K562 (cell line): Measurements from ENCODE around the gene SMAP2. TPM values are rescaled to one million over a fixed set of nuclear protein-coding genes. Genes with fewer than 3 reads are reported as not detected.

Source experiments
- ATAC-seq: fragments of 200-7000 bp; cut with Tn5 transposase; 3 replicates; pipeline ENCODE4 v1.9.1; 2020; ENCODE audit warnings: moderate library complexity
- BruUV-seq: library from RNA; stranded (reverse); fragments of 400-500 nt; replicated peaks from 2 replicates; lab custom pipeline; 2021; lab: Mats Ljungman, UMichigan
- CTCF ChIA-PET: fragments of 300-600 bp; formaldehyde crosslinking; extraction: SDS; loops from one replicate; lab custom pipeline; 2021; ENCODE audit warnings: low intra/inter-chr PET ratio; lab: Yijun Ruan, JAX
- POLR2A ChIA-PET: fragments of 300-600, 350-650 bp; sonication (Branson Sonifier 250); formaldehyde crosslinking; extraction: SDS; loops from one replicate; lab custom pipeline; 2021; ENCODE audit warnings: antibody characterized with exemption, inconsistent platforms; lab: Yijun Ruan, JAX
- DNase-seq, 4 experiments: peaks; one replicate each; pipeline versions ENCODE4 v3.0.0 to v3.0.0-alpha.2; 2011 to 2018; ENCODE audit warnings: low spot score in 3 of 4, mixed read lengths in 3 of 4; ENCODE audit errors: extremely low read depth in 1 of 4
- FAIRE-seq: peaks from 2 replicates; lab custom pipeline; 2011; peaks lifted over from hg19 to GRCh38; lab: Jason Lieb, UNC
- H2AFZ ChIP-seq: 2 replicates; pipeline ENCODE4 v1.6.0; 2011; ENCODE audit warnings: low read depth, low read length, control low read depth, inconsistent platforms
- H3K27ac ChIP-seq: fragments of 200-600 bp; 3 replicates; pipeline ENCODE4 v1.8.0; 2011; ENCODE audit warnings: low read depth, mild to moderate bottlenecking, control low read depth, inconsistent platforms, low read length, moderate library complexity, mixed read lengths; ENCODE audit errors: extremely low read depth
- H3K27me3 ChIP-seq, 2 experiments: fragments of 300-600 bp in 1 of 2; 2 replicates in 1 of 2; 3 replicates in 1 of 2; pipeline versions ENCODE4 v1.6.0 to v1.8.0; 2011; ENCODE audit warnings: inconsistent platforms in 2 of 2, low read length in 2 of 2, mild to moderate bottlenecking in 1 of 2, mixed read lengths in 1 of 2, moderate library complexity in 1 of 2; ENCODE audit not compliant: control insufficient read depth in 2 of 2, insufficient read depth in 2 of 2
- H3K36me3 ChIP-seq: fragments of 300-600 bp; 3 replicates; pipeline ENCODE4 v1.8.0; 2011; ENCODE audit warnings: mild to moderate bottlenecking, low read length, inconsistent platforms; ENCODE audit not compliant: control insufficient read depth, insufficient read depth
- H3K4me1 ChIP-seq, 2 experiments: fragments of 200-600 bp in 1 of 2; replicated peaks in 1 of 2; 2 replicates in 1 of 2; 3 replicates in 1 of 2; pipeline versions ENCODE4 v1.5.1 to v1.8.0; 2011; ENCODE audit warnings: inconsistent platforms in 2 of 2, low read length in 2 of 2, mild to moderate bottlenecking in 1 of 2, mixed read lengths in 1 of 2, moderate library complexity in 1 of 2; ENCODE audit not compliant: control insufficient read depth in 2 of 2, insufficient read depth in 2 of 2
- H3K4me2 ChIP-seq: 2 replicates; pipeline ENCODE4 v1.6.1; 2011; ENCODE audit warnings: low read length, control low read depth, inconsistent platforms, mixed read lengths; ENCODE audit not compliant: insufficient read depth
- H3K4me3 ChIP-seq: fragments of 200-600 bp; sonication (generic), shearing (Covaris generic); 2 replicates; pipeline ENCODE4 v1.5.1; 2016; ENCODE audit warnings: control low read depth, inconsistent platforms
- H3K79me2 ChIP-seq: fragments of 200-600 bp; 3 replicates; pipeline ENCODE4 v1.8.0; 2011; ENCODE audit warnings: low read length, inconsistent platforms; ENCODE audit not compliant: control insufficient read depth, insufficient read depth
- H3K9ac ChIP-seq, 2 experiments: 2 replicates each; pipeline versions ENCODE4 v1.6.0 to v1.6.1; 2011; ENCODE audit warnings: low read depth in 2 of 2, low read length in 2 of 2, control low read depth in 1 of 2, inconsistent platforms in 1 of 2, mild to moderate bottlenecking in 1 of 2, mixed read lengths in 1 of 2; ENCODE audit not compliant: insufficient read depth in 1 of 2
- H3K9me1 ChIP-seq: one replicate; pipeline ENCODE4 v1.6.0; 2011; ENCODE audit warnings: inconsistent platforms, mild to moderate bottlenecking, low read length, moderate library complexity; ENCODE audit not compliant: control insufficient read depth, insufficient read depth
- H3K9me3 ChIP-seq: replicated peaks from 2 replicates; pipeline ENCODE4 v1.5.1; 2011; ENCODE audit warnings: low read depth, low read length, inconsistent platforms; ENCODE audit not compliant: control insufficient read depth, insufficient read depth
- H4K20me1 ChIP-seq: replicated peaks from 2 replicates; pipeline ENCODE4 v1.6.1; 2011; ENCODE audit warnings: low read length, inconsistent platforms, mixed read lengths; ENCODE audit not compliant: control insufficient read depth, insufficient read depth
- ILK ChIP-seq: fragments of 450-650 bp; IDR thresholded peaks from 2 replicates; pipeline ENCODE4 v1.6.1; 2016; ENCODE audit warnings: missing genetic modification characterization, low read depth, mild to moderate bottlenecking, missing compliant biosample characterization, moderate library complexity, borderline replicate concordance
- SUPT5H ChIP-seq: fragments of 450-650 bp; IDR thresholded peaks from 2 replicates; pipeline ENCODE4 v1.6.1; 2016
- WGBS: fragments of 100-300 bp; shearing (Covaris generic); methylation state at CpG from one replicate; pipeline ENCODE4 v1.1.6; 2016; ENCODE audit warnings: low coverage, mixed read lengths; ENCODE audit not compliant: insufficient coverage; ENCODE audit errors: missing lambda C conversion rate; 5-methylcytosine and 5-hydroxymethylcytosine counted together
- in situ Hi-C: fragments of 300-500 bp; cut with MboI; formaldehyde crosslinking; loops from 4 replicates; pipeline ENCODE4 v1.15.0; 2018; ENCODE audit warnings: inconsistent platforms, mixed read lengths
- intact Hi-C: fragments of 100-400 bp; cut with micrococcal nuclease; formaldehyde crosslinking; loops from 2 replicates; pipeline ENCODE4 v1.14.2; 2022
- polyA plus RNA-seq, 8 experiments: library from polyadenylated mRNA; depleted of rRNA in 4 of 8; stranded (reverse) in 5 of 8; unstranded in 3 of 8; fragments of >200 nt; fragmentation: Nextera tagmentation in 2 of 8; fragmentation: Illumina TruSeq in 1 of 8; extraction: Ambion mirVana in 2 of 8; extraction: Trizol in 1 of 8; gene quantifications; 2 replicates each; pipeline versions ENCODE4 v1.2.1 to v1.2.3, GENCODE V29; 2011 to 2014; ENCODE audit warnings: inconsistent platforms in 1 of 8, missing spikeins in 1 of 8
- total RNA-seq, 7 experiments: library from RNA; depleted of rRNA in 6 of 7; stranded (reverse); fragments of >200 nt in 6 of 7; fragmentation: Illumina TruSeq in 2 of 7; extraction: Trizol in 2 of 7; gene quantifications; 2 replicates each; pipeline versions ENCODE4 v1.2.1 to v1.2.3, GENCODE V29; 2011 to 2021; ENCODE audit warnings: low replicate concordance in 1 of 7
- TF ChIP-seq, protein P1 (sequence below): fragments of 250-450 bp; sonication (Bioruptor Pico); IDR thresholded peaks from 2 replicates; pipeline ENCODE4 v1.4.0; 2020; ENCODE audit warnings: mild to moderate bottlenecking, moderate library complexity, borderline replicate concordance

Gene SMAP2
- total and polyA plus RNA-seq, 9 of the 15 experiments (the other 6 are each of a cell fraction or from before 2014, with no cell fraction given), result 38.7 to 212 (median 94.1) TPM

GRCh38 chr1:40391688-40392145 is 18.2 kb downstream of the SMAP2 start:
- Histone ChIP-seq H2AFZ (no peak overlapping the region), H3K9me1 (no peaks in the 10 kb centered on the region), H3K9me3 (no peaks in the 10 kb centered on the region), H3K27ac (no peak overlapping the region), H4K20me1 (peaks cover 10% of the 10 kb centered on the region; the same call in 1 of the 2 replicates), H3K36me3 (peaks cover 27% of the 10 kb centered on the region)
- ATAC-seq, result no peak
- FAIRE-seq, result no peak
- intact Hi-C loops, result no loop called here
- POLR2A ChIA-PET, result interaction anchor here (0.5 to 6.0 kb wide), 7 partner anchors 8 to 251 kb away, joined by 3 to 28 read pairs (median 4); no protein-coding TSS in a partner anchor
- in situ Hi-C loops, result no loop called here
- peak; percentile 20; the same call in 1 of the 2 replicates for TF ChIP-seq SUPT5H
- TF ChIP-seq, protein P1, sequence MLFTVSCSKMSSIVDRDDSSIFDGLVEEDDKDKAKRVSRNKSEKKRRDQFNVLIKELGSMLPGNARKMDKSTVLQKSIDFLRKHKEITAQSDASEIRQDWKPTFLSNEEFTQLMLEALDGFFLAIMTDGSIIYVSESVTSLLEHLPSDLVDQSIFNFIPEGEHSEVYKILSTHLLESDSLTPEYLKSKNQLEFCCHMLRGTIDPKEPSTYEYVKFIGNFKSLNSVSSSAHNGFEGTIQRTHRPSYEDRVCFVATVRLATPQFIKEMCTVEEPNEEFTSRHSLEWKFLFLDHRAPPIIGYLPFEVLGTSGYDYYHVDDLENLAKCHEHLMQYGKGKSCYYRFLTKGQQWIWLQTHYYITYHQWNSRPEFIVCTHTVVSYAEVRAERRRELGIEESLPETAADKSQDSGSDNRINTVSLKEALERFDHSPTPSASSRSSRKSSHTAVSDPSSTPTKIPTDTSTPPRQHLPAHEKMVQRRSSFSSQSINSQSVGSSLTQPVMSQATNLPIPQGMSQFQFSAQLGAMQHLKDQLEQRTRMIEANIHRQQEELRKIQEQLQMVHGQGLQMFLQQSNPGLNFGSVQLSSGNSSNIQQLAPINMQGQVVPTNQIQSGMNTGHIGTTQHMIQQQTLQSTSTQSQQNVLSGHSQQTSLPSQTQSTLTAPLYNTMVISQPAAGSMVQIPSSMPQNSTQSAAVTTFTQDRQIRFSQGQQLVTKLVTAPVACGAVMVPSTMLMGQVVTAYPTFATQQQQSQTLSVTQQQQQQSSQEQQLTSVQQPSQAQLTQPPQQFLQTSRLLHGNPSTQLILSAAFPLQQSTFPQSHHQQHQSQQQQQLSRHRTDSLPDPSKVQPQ (CRISPR knock-in tag), result no peak
- no peak for TF ChIP-seq ILK (tag)
- TF ChIP-seq, all 486 proteins: peak for 1
- TSS peak; percentile 5 for BruUV-seq
- H3K4me3 ChIP-seq, result no peak overlapping the region
- no peak overlapping the region; the same call in 1 of the 2 replicates for H3K4me2 ChIP-seq
- H3K79me2 ChIP-seq, result peaks cover 97% of the 10 kb centered on the region
- no peak overlapping the region for H3K9ac ChIP-seq
- WGBS, result 38% methylated on average over 1 of the region's 1 CpG
- DNase-seq, result no peak
- H3K4me1 ChIP-seq, result peaks cover 29 to 68% of the 10 kb centered on the region in 2 experiments
- no peaks in the 10 kb centered on the region for H3K27me3 ChIP-seq
- CTCF ChIA-PET, result no interaction called here
